Nephron progenitor cell (in vitro differentiated cells): ENCODE results near the gene RCSD1.

Source experiments
- DNase-seq: peaks from one replicate; pipeline ENCODE4 v3.0.0; 2021
- H3K27ac Mint-ChIP-seq: 2 replicates; pipeline ENCODE4 v1.8.0; 2021; ENCODE audit warnings: mild to moderate bottlenecking, moderate library complexity, mixed read lengths
- H3K27me3 Mint-ChIP-seq: 2 replicates; pipeline ENCODE4 v1.8.0; 2021; ENCODE audit warnings: mild to moderate bottlenecking, low read depth, mixed read lengths; ENCODE audit not compliant: poor library complexity
- H3K36me3 Mint-ChIP-seq: 2 replicates; pipeline ENCODE4 v1.8.0; 2021; ENCODE audit warnings: low read depth, mixed read lengths
- H3K4me1 Mint-ChIP-seq: 2 replicates; pipeline ENCODE4 v1.8.0; 2021; ENCODE audit warnings: mixed read lengths
- H3K4me3 Mint-ChIP-seq: 2 replicates; pipeline ENCODE4 v1.8.0; 2021; ENCODE audit warnings: mild to moderate bottlenecking, moderate library complexity, mixed read lengths
- H3K9me3 Mint-ChIP-seq: 2 replicates; pipeline ENCODE4 v1.8.0; 2021; ENCODE audit warnings: mild to moderate bottlenecking, moderate library complexity, mixed read lengths
- TF ChIP-seq, protein P1 (sequence below): fragments of 200-600 bp; sonication (generic); IDR thresholded peaks from 2 replicates; pipeline ENCODE4 v1.5.0; 2021; ENCODE audit warnings: antibody characterized with exemption

RCSD1 gene

DNA sequence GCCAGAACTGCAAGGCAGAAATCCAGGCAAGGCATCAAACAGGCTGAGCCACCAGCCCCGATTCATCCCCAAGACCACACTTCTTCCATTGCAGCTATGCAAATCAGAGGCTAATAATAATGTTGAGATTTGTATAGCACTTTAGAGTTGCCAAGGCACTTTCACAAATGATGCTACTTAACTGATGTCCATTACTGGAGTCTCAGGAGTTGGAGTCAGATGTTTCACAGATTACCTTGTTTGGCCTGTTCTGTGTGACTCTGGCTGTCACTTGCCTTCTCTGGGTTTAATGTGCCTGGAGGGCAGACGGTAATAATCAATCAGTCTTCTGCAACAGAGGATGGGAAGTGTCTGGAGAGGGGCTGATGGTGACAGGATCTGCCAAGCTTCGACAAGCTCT, 51.0 kb downstream of the RCSD1 start:
- peaks cover 4% of the 10 kb centered on the region for H3K27me3 Mint-ChIP-seq

DNA sequence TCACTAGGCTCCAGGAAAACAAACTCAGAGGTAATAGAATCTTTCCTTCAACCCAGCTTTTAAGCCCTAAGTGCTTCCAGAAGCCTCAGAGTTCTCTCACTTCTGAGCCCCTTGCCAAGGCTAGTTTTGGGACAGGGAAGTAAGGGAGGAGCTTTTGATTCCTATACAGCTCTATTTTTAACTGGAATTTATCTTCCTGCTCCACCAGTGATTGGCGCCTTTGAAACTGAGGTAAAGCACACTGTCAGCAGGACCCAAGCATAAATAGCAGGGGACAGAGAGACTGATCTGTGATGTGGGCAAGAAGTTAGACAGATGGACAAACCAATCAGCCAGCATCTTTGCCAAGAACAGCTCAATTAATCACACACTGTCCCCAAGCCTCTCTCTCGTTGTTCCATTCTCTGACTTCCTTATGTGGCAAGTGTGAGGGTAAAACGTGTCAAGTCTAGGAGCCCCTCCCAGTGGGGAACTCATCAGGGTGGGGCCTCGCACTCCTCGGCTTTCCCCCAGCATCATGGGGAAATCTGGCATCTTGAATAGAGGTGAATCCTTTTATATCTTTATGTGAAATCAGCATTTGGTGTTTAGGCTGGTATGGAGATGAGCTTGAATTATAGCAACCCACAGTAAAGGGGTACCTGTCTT, 51.5 kb downstream of the RCSD1 start:
- H3K4me3 Mint-ChIP-seq, result no peak overlapping the region
- peaks cover 47% of the 10 kb centered on the region for H3K4me1 Mint-ChIP-seq
- TF ChIP-seq, protein P1, sequence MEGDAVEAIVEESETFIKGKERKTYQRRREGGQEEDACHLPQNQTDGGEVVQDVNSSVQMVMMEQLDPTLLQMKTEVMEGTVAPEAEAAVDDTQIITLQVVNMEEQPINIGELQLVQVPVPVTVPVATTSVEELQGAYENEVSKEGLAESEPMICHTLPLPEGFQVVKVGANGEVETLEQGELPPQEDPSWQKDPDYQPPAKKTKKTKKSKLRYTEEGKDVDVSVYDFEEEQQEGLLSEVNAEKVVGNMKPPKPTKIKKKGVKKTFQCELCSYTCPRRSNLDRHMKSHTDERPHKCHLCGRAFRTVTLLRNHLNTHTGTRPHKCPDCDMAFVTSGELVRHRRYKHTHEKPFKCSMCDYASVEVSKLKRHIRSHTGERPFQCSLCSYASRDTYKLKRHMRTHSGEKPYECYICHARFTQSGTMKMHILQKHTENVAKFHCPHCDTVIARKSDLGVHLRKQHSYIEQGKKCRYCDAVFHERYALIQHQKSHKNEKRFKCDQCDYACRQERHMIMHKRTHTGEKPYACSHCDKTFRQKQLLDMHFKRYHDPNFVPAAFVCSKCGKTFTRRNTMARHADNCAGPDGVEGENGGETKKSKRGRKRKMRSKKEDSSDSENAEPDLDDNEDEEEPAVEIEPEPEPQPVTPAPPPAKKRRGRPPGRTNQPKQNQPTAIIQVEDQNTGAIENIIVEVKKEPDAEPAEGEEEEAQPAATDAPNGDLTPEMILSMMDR, result no peak
- H3K9me3 Mint-ChIP-seq, result no peaks in the 10 kb centered on the region
- DNase-seq, result no peak
- peak overlapping the region; percentile 57 for H3K27ac Mint-ChIP-seq
- H3K27me3 Mint-ChIP-seq, result peaks cover 4% of the 10 kb centered on the region
- H3K36me3 Mint-ChIP-seq, result no peaks in the 10 kb centered on the region

More for the DNA sequence above, 51.0 kb downstream of the RCSD1 start:
- H3K4me1 Mint-ChIP-seq, result peaks cover 44% of the 10 kb centered on the region
- no peak for DNase-seq
- H3K36me3 Mint-ChIP-seq, result no peaks in the 10 kb centered on the region
- peak overlapping the region; percentile 57 for H3K27ac Mint-ChIP-seq
- H3K9me3 Mint-ChIP-seq, result no peaks in the 10 kb centered on the region
- H3K4me3 Mint-ChIP-seq, result no peak overlapping the region
- TF ChIP-seq, protein P1, result no peak

GRCh38 chr1:167683226-167683625, 53.2 kb downstream of the RCSD1 start:
- no peaks in the 10 kb centered on the region for H3K36me3 Mint-ChIP-seq
- no peak for DNase-seq
- H3K4me1 Mint-ChIP-seq, result peaks cover 56% of the 10 kb centered on the region
- H3K27me3 Mint-ChIP-seq, result peaks cover 4% of the 10 kb centered on the region
- H3K27ac Mint-ChIP-seq, result no peak overlapping the region
- no peak overlapping the region for H3K4me3 Mint-ChIP-seq
- TF ChIP-seq, protein P1, result no peak
- no peaks in the 10 kb centered on the region for H3K9me3 Mint-ChIP-seq

DNA sequence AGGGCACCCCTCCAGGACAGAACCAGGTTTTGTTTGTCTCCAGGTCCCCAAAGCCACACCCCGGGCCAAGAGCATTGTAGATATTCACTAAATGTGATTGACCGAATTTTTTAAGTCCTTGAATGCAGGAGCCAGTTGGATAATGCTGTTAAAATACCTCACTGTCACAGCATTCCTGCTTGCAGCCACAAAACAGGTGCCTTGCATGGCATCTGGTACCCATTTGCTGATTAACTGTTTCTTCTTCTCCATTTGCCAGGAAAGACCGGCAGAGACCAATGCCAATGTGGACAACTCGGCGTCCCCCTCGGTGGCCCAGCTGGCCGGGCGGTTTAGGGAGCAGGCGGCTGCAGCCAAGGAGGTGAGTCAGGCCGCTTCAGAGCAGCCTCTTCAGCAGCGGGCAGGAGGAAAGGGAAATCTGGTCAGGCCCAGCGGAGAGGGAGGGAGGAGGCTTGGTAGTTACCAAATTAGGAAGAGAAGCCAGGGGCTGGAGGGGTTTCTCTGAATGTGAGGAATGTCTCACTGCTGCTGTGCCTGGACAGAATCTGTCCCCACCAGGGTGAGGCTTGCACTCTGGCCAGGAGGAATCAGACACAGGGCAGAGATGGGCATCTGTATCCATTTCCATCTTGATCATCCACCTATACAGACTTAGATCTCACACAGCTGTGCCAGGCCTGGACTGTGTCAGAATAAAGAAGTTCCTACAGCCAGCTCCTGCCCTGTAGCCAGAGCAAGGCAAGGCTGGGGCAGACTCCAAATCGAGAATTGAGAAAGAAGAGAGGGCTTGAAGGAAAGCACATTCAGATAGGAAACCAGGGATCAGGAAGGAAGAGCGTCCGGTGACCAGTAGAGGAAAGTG, 53.8 kb downstream of the RCSD1 start:
- TF ChIP-seq, protein P1, result no peak
- DNase-seq, result peak; percentile 33
- no peak overlapping the region for H3K27ac Mint-ChIP-seq
- H3K4me3 Mint-ChIP-seq, result no peak overlapping the region
- peaks cover 56% of the 10 kb centered on the region for H3K4me1 Mint-ChIP-seq
- no peaks in the 10 kb centered on the region for H3K9me3 Mint-ChIP-seq
- H3K27me3 Mint-ChIP-seq, result peaks cover 4% of the 10 kb centered on the region
- H3K36me3 Mint-ChIP-seq, result no peaks in the 10 kb centered on the region

GRCh38 chr1:167685844-167686243, 55.8 kb downstream of the RCSD1 start:
- no peak for DNase-seq
- no peak overlapping the region for H3K4me3 Mint-ChIP-seq
- no peak overlapping the region for H3K27ac Mint-ChIP-seq
- no peaks in the 10 kb centered on the region for H3K36me3 Mint-ChIP-seq
- H3K4me1 Mint-ChIP-seq, result peaks cover 56% of the 10 kb centered on the region
- no peaks in the 10 kb centered on the region for H3K9me3 Mint-ChIP-seq
- H3K27me3 Mint-ChIP-seq, result peaks cover 10% of the 10 kb centered on the region
- TF ChIP-seq, protein P1, result no peak
